ENCODE measurements around the gene LRTM1. TPM values are rescaled to one million over a fixed set of nuclear protein-coding genes. Genes with fewer than 3 reads are reported as not detected.

LRTM1 gene
- total and polyA plus RNA-seq, 2 of the 13 experiments (the other 11 are each of a cell fraction or from before 2014, with no cell fraction given): not detected

GRCh38 chr3:54876694-54877093 lies 51.2 kb downstream of the LRTM1 start:
- BruUV-seq (replicated peaks): no TSS peak
- no peak overlapping the region for H3K4me3 ChIP-seq (replicated peaks in 1 of 3; ENCODE audit: insufficient read depth in 1 of 3, low read depth in 2 of 3, low read length in 3 of 3)
- WGBS (ENCODE audit: low lambda C conversion rate): 1% methylated on average over 5 of the region's 5 CpGs
- H3K9me3 ChIP-seq (ENCODE audit: low read length): no peaks in the 10 kb centered on the region
- no peak for TF ChIP-seq ZEB1 (IDR thresholded peaks at IDR 0.05; ENCODE audit: insufficient replicate concordance, low read depth)
- no peak for TF ChIP-seq ARID2 (CRISPR knock-in tag; IDR thresholded peaks at IDR 0.05; ENCODE audit: borderline replicate concordance)
- TF ChIP-seq RFXAP (CRISPR knock-in tag; IDR thresholded peaks at IDR 0.05; ENCODE audit: borderline replicate concordance): no peak
- TF ChIP-seq ZNF275 (CRISPR knock-in tag; IDR thresholded peaks at IDR 0.05; ENCODE audit: borderline replicate concordance): no peak
- no peak for TF ChIP-seq TBP (CRISPR knock-in tag; IDR thresholded peaks at IDR 0.05)
- no peak for TF ChIP-seq DMTF1 (CRISPR knock-in tag; IDR thresholded peaks at IDR 0.05)
- in situ Hi-C loops (cut with HindIII; ENCODE audit: extremely low pct_ligation_motif_present, low pct_unique_long_range_greater_than_20kb) (no loop called here), intact Hi-C loops (cut with micrococcal nuclease; ENCODE audit: unreplicated experiment) (no loop called here)
- no peaks in the 10 kb centered on the region for H3K79me2 ChIP-seq (ENCODE audit: insufficient read depth, low read length)
- no peaks in the 10 kb centered on the region for H3K36me3 ChIP-seq (replicated peaks in 1 of 2; ENCODE audit: control insufficient read depth in 1 of 2, insufficient read depth in 2 of 2, low read length in 2 of 2)
- no peak overlapping the region for H2AFZ ChIP-seq (ENCODE audit: low read length)
- DNase-seq (ENCODE audit: low spot score) (no peak), FAIRE-seq (no peak), ATAC-seq (no peak)
- H3K4me2 ChIP-seq (ENCODE audit: low read depth, low read length): no peak overlapping the region
- H3K27ac ChIP-seq (ENCODE audit: extremely low read length, insufficient read depth, low read length): no peak overlapping the region
- H3K9ac ChIP-seq (ENCODE audit: insufficient read depth, low read depth, low read length): no peak overlapping the region
- no peaks in the 10 kb centered on the region for H3K4me1 ChIP-seq (ENCODE audit: insufficient read depth, low read length)
- H3K27me3 ChIP-seq (ENCODE audit: control insufficient read depth in 1 of 2, insufficient read depth in 2 of 2, low read length in 2 of 2): peaks cover 0 to 8% of the 10 kb centered on the region in 2 experiments; a peak in 1 of 5 replicates
- ChIA-PET CTCF (ENCODE audit: low intra/inter-chr PET ratio, low total read pairs) (no interaction called here), POLR2A (no interaction called here)
- H4K20me1 ChIP-seq (ENCODE audit: insufficient read depth, low read length): no peaks in the 10 kb centered on the region

Data from HepG2 (cell line).